ENCODE measurements around the gene ANKRD42. TPM values are rescaled to one million over a fixed set of nuclear protein-coding genes. Genes with fewer than 3 reads are reported as not detected.

The ANKRD42 gene
- total RNA-seq, 1 donor: 10.5 TPM

DNA sequence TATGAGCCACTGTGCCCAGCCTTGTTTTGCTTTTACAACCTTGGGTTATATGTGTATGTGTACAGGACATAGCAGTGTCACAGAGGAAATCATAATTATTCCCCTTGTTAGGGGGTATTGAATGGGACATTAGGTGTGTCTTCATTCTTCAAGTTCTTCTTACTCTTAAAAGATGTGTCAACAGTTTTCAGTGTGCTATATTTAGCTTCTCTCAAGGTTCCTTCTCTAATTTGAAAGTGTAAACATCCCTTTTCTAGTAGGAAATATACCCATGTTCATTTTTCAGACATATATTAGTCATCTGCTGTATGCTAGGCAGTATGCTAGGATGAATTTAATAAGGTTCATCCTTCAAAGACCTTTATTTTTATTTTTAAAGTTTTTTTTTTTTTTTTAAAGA is 19.5 kb upstream of the ANKRD42 start:
- no peak for DNase-seq (ENCODE audit: insufficient read length, low spot score, missing footprints)
- H3K36me3 ChIP-seq (ENCODE audit: insufficient read depth, low read length): peaks cover 64% of the 10 kb centered on the region

DNA sequence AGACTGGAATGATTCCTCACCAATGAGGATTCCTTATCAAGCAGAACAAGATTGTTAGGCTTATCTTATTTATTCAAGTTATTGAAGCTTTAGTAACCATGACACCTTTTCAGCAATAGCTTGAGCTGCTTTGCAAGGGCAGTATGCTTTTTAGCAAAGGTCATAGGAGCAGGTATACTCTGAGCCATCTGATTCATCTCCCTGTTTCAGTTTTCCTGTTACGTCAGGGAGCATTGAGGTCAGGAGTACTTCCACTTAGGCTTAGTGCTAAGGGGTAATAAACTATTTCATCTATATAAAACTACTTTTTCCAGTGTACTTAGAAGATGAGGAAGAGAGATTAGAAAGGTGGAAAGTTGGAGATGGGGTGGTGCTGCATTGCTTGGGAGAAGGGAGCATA is 17.7 kb upstream of the ANKRD42 start:
- H3K79me2 ChIP-seq (ENCODE audit: insufficient read depth, low read length): peaks cover 83% of the 10 kb centered on the region
- TF ChIP-seq, protein P1, sequence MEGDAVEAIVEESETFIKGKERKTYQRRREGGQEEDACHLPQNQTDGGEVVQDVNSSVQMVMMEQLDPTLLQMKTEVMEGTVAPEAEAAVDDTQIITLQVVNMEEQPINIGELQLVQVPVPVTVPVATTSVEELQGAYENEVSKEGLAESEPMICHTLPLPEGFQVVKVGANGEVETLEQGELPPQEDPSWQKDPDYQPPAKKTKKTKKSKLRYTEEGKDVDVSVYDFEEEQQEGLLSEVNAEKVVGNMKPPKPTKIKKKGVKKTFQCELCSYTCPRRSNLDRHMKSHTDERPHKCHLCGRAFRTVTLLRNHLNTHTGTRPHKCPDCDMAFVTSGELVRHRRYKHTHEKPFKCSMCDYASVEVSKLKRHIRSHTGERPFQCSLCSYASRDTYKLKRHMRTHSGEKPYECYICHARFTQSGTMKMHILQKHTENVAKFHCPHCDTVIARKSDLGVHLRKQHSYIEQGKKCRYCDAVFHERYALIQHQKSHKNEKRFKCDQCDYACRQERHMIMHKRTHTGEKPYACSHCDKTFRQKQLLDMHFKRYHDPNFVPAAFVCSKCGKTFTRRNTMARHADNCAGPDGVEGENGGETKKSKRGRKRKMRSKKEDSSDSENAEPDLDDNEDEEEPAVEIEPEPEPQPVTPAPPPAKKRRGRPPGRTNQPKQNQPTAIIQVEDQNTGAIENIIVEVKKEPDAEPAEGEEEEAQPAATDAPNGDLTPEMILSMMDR (IDR thresholded peaks at IDR 0.05; ENCODE audit: extremely low read depth, low read depth, low read length): no peak
- peaks cover 65% of the 10 kb centered on the region for H3K36me3 ChIP-seq (ENCODE audit: insufficient read depth, low read length)
- no peak for DNase-seq (ENCODE audit: insufficient read length, low spot score, missing footprints)
- H3K4me2 ChIP-seq (ENCODE audit: insufficient read depth, low read length): no peak overlapping the region
- H3K27me3 ChIP-seq (ENCODE audit: insufficient read depth, low read length): no peaks in the 10 kb centered on the region
- peaks cover 36% of the 10 kb centered on the region for H4K20me1 ChIP-seq (ENCODE audit: insufficient read depth, low read length)
- H3K4me3 ChIP-seq (ENCODE audit: insufficient read depth, low read length): no peak overlapping the region
- H3K9me3 ChIP-seq (ENCODE audit: low read depth, low read length): no peaks in the 10 kb centered on the region
- H2AFZ ChIP-seq (ENCODE audit: low read length): no peak overlapping the region
- H3K27ac ChIP-seq (ENCODE audit: low read depth, low read length): no peak overlapping the region
- H3K4me1 ChIP-seq (ENCODE audit: insufficient read depth, low read length): no peaks in the 10 kb centered on the region

More for the DNA sequence above, 19.5 kb upstream of the ANKRD42 start:
- no peak overlapping the region for H3K4me2 ChIP-seq (ENCODE audit: insufficient read depth, low read length)
- peaks cover 89% of the 10 kb centered on the region for H3K79me2 ChIP-seq (ENCODE audit: insufficient read depth, low read length)
- H2AFZ ChIP-seq (ENCODE audit: low read length): no peak overlapping the region
- H3K27ac ChIP-seq (ENCODE audit: low read depth, low read length): no peak overlapping the region
- peaks cover 54% of the 10 kb centered on the region for H4K20me1 ChIP-seq (ENCODE audit: insufficient read depth, low read length)
- H3K4me3 ChIP-seq (ENCODE audit: insufficient read depth, low read length): no peak overlapping the region
- peaks cover 8% of the 10 kb centered on the region for H3K4me1 ChIP-seq (ENCODE audit: insufficient read depth, low read length)
- H3K9me3 ChIP-seq (ENCODE audit: low read depth, low read length): no peaks in the 10 kb centered on the region
- TF ChIP-seq, protein P1 (IDR thresholded peaks at IDR 0.05; ENCODE audit: extremely low read depth, low read depth, low read length): no peak
- no peaks in the 10 kb centered on the region for H3K27me3 ChIP-seq (ENCODE audit: insufficient read depth, low read length)

DNA sequence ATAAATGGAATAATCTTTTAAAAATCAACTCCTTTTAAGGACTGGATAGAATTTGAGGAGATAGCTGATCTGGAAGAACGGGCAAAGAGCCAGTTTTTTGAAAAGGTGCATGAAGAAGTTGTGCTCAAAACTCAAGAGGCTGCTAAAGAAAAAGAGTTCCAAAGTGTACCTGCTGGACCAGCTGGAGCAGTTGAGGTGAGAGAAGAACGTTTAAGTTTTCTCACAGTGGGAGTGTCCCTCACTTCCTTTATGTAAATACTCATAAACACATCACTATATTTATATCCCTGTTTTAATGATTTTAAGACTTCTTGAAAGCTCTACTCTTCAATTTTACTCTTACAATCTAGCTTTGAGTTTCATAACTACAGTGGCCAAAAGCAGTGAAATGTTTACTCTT is 11.7 kb upstream of the ANKRD42 start:
- H3K79me2 ChIP-seq (ENCODE audit: insufficient read depth, low read length): peaks cover 32% of the 10 kb centered on the region
- no peak overlapping the region for H2AFZ ChIP-seq (ENCODE audit: low read length)
- H3K27ac ChIP-seq (ENCODE audit: low read depth, low read length): peak overlapping the region; percentile 1
- no peaks in the 10 kb centered on the region for H3K4me1 ChIP-seq (ENCODE audit: insufficient read depth, low read length)
- no peak overlapping the region for H3K4me3 ChIP-seq (ENCODE audit: insufficient read depth, low read length)
- DNase-seq (ENCODE audit: insufficient read length, low spot score, missing footprints): no peak
- peaks cover 7% of the 10 kb centered on the region for H4K20me1 ChIP-seq (ENCODE audit: insufficient read depth, low read length)
- peaks cover 82% of the 10 kb centered on the region for H3K36me3 ChIP-seq (ENCODE audit: insufficient read depth, low read length)
- no peak overlapping the region for H3K4me2 ChIP-seq (ENCODE audit: insufficient read depth, low read length)
- TF ChIP-seq, protein P1 (IDR thresholded peaks at IDR 0.05; ENCODE audit: extremely low read depth, low read depth, low read length): no peak
- no peaks in the 10 kb centered on the region for H3K27me3 ChIP-seq (ENCODE audit: insufficient read depth, low read length)
- no peaks in the 10 kb centered on the region for H3K9me3 ChIP-seq (ENCODE audit: low read depth, low read length)

DNA sequence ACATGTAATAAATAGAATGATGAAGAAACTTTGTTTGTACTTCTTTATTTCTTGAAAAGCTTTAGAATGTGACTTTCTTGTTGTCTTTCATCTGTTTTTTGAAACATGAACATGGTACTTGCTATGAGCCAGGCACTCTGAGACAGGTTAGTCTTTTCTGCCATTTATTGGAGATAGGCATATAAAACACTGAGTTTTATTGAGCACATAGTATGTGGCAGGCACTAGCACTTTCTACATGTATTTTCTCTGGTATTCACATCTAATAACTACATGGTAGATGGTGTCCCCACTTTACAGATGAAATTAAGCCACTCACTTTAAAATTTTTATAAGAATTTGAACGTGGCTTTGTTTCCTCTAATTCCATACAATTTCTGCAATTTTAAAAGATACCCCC is 7.7 kb upstream of the ANKRD42 start:
- Histone ChIP-seq H3K36me3 (ENCODE audit: insufficient read depth, low read length) (peaks cover 66% of the 10 kb centered on the region), H3K4me3 (ENCODE audit: insufficient read depth, low read length) (no peak overlapping the region), H3K4me1 (ENCODE audit: insufficient read depth, low read length) (no peaks in the 10 kb centered on the region), H3K79me2 (ENCODE audit: insufficient read depth, low read length) (peaks cover 5% of the 10 kb centered on the region), H3K4me2 (ENCODE audit: insufficient read depth, low read length) (no peak overlapping the region), H4K20me1 (ENCODE audit: insufficient read depth, low read length) (no peaks in the 10 kb centered on the region), H3K27ac (ENCODE audit: low read depth, low read length) (no peak overlapping the region), H3K27me3 (ENCODE audit: insufficient read depth, low read length) (no peaks in the 10 kb centered on the region), H3K9me3 (ENCODE audit: low read depth, low read length) (no peaks in the 10 kb centered on the region), H2AFZ (ENCODE audit: low read length) (no peak overlapping the region)
- DNase-seq (ENCODE audit: insufficient read length, low spot score, missing footprints): no peak
- TF ChIP-seq, protein P1 (IDR thresholded peaks at IDR 0.05; ENCODE audit: extremely low read depth, low read depth, low read length): no peak
